ENCODE data around the gene NEK6.

GRCh38 chr9:124216474-124217176, 41.1 kb upstream of the NEK6 start:
- TF ChIP-seq, protein P1, sequence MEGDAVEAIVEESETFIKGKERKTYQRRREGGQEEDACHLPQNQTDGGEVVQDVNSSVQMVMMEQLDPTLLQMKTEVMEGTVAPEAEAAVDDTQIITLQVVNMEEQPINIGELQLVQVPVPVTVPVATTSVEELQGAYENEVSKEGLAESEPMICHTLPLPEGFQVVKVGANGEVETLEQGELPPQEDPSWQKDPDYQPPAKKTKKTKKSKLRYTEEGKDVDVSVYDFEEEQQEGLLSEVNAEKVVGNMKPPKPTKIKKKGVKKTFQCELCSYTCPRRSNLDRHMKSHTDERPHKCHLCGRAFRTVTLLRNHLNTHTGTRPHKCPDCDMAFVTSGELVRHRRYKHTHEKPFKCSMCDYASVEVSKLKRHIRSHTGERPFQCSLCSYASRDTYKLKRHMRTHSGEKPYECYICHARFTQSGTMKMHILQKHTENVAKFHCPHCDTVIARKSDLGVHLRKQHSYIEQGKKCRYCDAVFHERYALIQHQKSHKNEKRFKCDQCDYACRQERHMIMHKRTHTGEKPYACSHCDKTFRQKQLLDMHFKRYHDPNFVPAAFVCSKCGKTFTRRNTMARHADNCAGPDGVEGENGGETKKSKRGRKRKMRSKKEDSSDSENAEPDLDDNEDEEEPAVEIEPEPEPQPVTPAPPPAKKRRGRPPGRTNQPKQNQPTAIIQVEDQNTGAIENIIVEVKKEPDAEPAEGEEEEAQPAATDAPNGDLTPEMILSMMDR (conservative IDR thresholded peaks at IDR 0.05): no peak
- TF ChIP-seq ZFX (IDR thresholded peaks at IDR 0.05): no peak

Data from C4-2B (cell line).